GM12801 (cell line): ENCODE results near the gene COQ8B.

Source experiments
- CTCF ChIP-seq: IDR thresholded peaks from one replicate; pipeline ENCODE4 v1.5.1; 2011; ENCODE audit warnings: control low read depth; ENCODE audit not compliant: insufficient read length; ENCODE audit errors: extremely low read depth

Gene COQ8B

DNA sequence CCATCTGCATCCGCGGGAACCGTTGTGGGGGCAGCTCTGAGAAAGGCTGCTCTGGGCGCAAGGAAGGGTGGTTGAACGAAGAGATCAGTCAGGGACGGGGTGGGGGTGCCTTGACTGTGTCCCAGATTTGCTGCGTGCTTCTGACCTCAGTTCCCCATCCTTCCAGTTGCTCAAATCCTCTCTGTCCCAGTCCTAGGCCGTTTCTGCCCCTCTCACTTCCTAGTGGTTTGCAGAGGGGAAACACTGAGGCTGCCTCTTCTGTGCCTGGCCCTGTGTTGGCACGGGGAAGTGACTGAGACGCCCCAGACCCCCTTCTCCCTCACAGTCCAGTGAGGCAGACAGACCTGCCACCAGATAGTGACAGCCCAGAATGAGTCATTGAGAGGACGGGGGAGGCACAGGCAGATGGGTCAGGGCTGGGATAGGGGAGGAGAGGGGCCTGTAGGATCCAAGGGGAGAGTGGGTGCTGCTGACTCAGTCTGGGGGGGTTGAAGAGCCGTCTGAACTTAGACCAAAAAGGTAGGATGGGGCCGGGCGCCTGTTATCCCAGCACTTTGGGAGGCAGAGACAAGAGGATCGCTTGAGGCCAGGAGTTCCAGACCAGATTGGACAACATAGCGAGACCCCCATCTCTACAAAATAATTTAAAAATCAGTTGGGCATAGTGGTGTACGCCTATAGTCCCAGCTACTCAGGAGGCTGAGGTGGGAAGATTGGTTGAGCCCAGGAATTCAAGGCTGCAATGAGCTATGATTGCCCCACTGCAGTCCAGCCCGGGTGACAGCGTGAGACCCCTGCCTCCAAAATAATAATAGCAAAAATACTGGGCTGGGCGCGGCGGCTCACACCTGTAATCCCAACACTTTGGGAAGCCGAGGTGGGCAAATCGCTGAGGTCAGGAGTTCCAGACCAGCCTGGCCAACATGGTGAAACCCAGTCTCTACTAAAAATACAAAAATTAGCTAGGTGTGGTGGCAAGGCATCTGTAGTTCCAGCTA is 52.7 kb downstream of the COQ8B start:
- no peak for TF ChIP-seq CTCF

- TF ChIP-seq CTCF, result no peak
Observed at GRCh38 chr19:40662925-40663694, 53.6 kb downstream of the COQ8B start.

- TF ChIP-seq CTCF, result no peak
Observed at GRCh38 chr19:40661616-40662015, 55.1 kb downstream of the COQ8B start.

- no peak for TF ChIP-seq CTCF
Observed at GRCh38 chr19:40659566-40659965, 57.1 kb downstream of the COQ8B start.

DNA sequence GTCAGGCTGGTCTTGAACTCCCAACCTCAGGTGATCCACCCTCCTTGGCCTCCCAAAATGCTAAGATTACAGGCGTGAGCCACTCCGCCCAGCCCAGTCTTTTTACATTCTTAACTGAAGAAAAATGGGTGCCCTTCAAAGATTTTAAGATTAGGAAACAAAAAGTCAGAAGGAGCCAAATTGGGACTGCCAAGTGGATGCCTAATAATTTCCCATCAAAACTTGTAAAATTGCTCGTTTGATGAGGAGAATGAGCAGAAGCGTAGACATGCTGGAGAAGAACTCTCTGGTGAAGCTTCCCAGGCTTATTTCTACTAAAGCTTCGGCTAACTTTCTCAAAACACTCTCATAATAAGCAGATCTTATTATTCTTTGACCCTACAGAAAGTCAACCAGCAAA is 57.6 kb downstream of the COQ8B start:
- no peak for TF ChIP-seq CTCF

GRCh38 chr19:40658031-40658430 is 58.7 kb downstream of the COQ8B start:
- no peak for TF ChIP-seq CTCF

GRCh38 chr19:40650749-40651305 is 65.9 kb downstream of the COQ8B start:
- TF ChIP-seq CTCF, result no peak
